ENCODE measurements around the gene ADK.

The ADK gene

DNA sequence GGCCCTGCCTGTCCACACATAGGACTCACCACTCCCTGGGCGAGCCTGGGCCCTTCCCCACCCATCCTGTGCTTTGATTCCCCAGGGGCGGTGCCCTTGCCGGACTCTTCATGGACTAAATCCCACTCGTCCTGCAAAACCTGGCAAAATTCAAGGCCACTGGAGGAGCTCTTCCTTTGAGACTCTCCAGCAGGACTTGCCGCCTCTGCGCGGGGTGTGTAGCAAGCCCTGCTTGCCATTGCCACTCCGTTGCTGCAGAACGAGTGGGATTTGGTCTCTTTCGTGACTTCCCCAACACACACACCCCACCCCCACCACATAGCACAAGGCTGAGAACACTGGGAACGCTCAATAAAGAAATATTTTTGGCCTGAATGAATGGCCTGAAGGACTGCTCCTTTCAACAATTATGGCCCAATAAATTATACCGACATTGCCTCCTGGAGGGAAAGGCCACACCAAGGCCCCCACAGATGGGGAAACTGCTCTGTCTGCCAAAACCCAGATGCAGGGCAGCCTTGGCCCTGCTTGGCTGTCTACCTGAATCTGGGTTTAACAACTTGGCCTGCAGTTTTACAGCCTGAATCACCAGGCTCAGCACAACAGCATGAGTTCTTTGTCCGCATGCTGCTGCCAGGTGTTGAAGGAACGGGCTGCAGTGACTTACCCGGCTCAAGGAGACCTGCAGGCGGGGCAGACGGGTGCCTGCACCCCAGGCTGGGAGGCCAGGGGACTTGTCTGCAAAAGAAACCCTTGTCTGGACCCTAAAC lies 602.6 kb downstream of the ADK start:
- Histone ChIP-seq H3K27me3 (no peaks in the 10 kb centered on the region), H3K27ac (no peak overlapping the region), H3K36me3 (no peaks in the 10 kb centered on the region), H3K4me3 (ENCODE audit: low read depth in 1 of 2, low read length in 1 of 2) (no peak overlapping the region), H3K4me1 (ENCODE audit: control insufficient read depth in 1 of 2, insufficient read depth in 1 of 2, low read depth in 1 of 2, low read length in 1 of 2) (peaks cover 36 to 45% of the 10 kb centered on the region in 2 experiments), H3K9me3 (no peaks in the 10 kb centered on the region)
- TF ChIP-seq, protein P1, sequence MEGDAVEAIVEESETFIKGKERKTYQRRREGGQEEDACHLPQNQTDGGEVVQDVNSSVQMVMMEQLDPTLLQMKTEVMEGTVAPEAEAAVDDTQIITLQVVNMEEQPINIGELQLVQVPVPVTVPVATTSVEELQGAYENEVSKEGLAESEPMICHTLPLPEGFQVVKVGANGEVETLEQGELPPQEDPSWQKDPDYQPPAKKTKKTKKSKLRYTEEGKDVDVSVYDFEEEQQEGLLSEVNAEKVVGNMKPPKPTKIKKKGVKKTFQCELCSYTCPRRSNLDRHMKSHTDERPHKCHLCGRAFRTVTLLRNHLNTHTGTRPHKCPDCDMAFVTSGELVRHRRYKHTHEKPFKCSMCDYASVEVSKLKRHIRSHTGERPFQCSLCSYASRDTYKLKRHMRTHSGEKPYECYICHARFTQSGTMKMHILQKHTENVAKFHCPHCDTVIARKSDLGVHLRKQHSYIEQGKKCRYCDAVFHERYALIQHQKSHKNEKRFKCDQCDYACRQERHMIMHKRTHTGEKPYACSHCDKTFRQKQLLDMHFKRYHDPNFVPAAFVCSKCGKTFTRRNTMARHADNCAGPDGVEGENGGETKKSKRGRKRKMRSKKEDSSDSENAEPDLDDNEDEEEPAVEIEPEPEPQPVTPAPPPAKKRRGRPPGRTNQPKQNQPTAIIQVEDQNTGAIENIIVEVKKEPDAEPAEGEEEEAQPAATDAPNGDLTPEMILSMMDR (IDR thresholded peaks at IDR 0.05): no peak

DNA sequence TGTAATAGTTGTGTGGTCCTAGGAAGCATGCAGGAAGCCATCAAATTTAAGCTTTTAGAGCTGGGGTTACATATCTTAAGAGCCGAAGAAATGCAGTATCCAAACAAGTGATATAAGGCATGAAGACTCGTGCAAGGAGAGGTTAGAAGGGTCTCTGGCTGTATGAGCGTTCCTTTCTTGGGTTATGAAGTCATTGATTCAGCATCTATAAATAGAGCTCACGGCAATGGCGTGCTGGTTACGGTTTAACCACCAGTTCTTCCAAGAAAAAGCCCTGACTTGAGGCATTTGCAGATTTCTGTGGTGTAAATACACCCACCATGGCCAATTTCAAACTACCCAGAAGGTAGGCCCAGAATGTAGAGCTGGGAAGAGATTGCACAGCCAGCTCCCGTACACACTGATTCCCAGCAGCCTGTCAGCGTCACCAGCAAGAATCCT lies 603.4 kb downstream of the ADK start:
- peaks cover 36 to 37% of the 10 kb centered on the region in 2 experiments for H3K4me1 ChIP-seq (ENCODE audit: control insufficient read depth in 1 of 2, insufficient read depth in 1 of 2, low read depth in 1 of 2, low read length in 1 of 2)
- H3K27ac ChIP-seq: no peak overlapping the region
- H3K27me3 ChIP-seq: no peaks in the 10 kb centered on the region
- no peaks in the 10 kb centered on the region for H3K9me3 ChIP-seq
- H3K4me3 ChIP-seq (ENCODE audit: low read depth in 1 of 2, low read length in 1 of 2): no peak overlapping the region
- H3K36me3 ChIP-seq: no peaks in the 10 kb centered on the region
- TF ChIP-seq, protein P1 (IDR thresholded peaks at IDR 0.05): no peak

DNA sequence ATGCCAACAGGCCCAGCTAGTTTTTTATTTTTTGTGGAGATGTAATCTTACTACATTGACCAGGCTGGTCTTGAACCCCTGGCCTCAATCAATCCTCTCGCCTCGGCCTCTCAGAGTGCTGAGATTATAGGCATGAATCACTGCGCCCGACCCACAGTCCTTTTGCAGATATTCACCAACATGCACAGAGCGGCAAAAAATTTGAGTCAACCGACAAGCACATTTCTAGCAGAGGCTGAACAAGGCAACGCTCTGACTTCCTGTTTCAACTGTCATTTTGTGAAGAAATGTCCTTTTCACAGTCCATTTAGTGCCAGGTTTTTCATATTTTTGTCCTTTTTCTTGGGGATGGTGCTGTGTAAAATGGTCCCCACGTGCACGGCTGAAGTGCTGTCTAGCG lies 604.3 kb downstream of the ADK start:
- Histone ChIP-seq H3K4me3 (ENCODE audit: low read depth in 1 of 2, low read length in 1 of 2) (no peak overlapping the region), H3K4me1 (ENCODE audit: control insufficient read depth in 1 of 2, insufficient read depth in 1 of 2, low read depth in 1 of 2, low read length in 1 of 2) (peaks cover 36 to 37% of the 10 kb centered on the region in 2 experiments), H3K36me3 (no peaks in the 10 kb centered on the region), H3K27me3 (no peaks in the 10 kb centered on the region), H3K27ac (no peak overlapping the region), H3K9me3 (no peaks in the 10 kb centered on the region)
- TF ChIP-seq, protein P1 (IDR thresholded peaks at IDR 0.05): no peak

Measured in neutrophil (primary cell).